ENCODE results near the gene MCOLN1. TPM values are rescaled to one million over a fixed set of nuclear protein-coding genes. Genes with fewer than 3 reads are reported as not detected.
A peak's percentile ranks its signal among the peaks of the same experiment; 100 is the strongest.

The MCOLN1 gene
- total RNA-seq, 2 donors from 2014 or later, result 10.6 to 11.9 TPM

DNA sequence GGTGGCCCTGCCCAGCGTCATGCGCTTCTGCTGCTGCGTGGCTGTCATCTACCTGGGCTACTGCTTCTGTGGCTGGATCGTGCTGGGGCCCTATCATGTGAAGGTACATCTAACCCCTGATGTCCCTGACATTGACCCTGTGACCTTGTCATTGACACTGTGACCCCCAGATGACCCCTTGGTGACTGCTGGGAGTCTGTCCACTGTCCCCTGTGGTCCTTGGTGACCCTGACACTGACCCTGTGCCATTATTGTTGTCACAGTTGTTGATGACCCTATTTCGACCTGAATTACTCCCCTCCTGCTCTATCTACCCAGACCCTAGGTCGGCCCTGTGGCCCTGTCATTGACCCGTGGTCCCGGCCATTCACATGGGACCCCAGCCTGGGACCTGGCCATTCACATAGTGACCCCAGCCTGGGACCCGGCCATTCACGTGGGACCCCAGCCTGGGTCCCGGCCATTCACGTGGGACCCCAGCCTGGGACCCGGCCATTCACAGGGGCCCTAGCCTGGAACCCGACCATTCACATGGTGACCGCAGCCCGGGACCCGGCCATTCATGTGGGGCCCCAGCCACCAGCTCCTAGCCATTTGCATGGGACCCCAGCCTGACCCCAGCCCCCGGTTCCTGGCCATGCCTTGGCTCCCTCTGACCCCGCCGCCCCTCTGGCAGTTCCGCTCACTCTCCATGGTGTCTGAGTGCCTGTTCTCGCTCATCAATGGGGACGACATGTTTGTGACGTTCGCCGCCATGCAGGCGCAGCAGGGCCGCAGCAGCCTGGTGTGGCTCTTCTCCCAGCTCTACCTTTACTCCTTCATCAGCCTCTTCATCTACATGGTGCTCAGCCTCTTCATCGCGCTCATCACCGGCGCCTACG lies 7.4 kb downstream of the MCOLN1 start:
- ATAC-seq, result no peak
- no peaks in the 10 kb centered on the region for H3K27me3 ChIP-seq
- peaks cover 11% of the 10 kb centered on the region for H3K4me1 ChIP-seq
- TF ChIP-seq POLR2A (IDR thresholded peaks at IDR 0.05), result no peak
- TF ChIP-seq, protein P1, sequence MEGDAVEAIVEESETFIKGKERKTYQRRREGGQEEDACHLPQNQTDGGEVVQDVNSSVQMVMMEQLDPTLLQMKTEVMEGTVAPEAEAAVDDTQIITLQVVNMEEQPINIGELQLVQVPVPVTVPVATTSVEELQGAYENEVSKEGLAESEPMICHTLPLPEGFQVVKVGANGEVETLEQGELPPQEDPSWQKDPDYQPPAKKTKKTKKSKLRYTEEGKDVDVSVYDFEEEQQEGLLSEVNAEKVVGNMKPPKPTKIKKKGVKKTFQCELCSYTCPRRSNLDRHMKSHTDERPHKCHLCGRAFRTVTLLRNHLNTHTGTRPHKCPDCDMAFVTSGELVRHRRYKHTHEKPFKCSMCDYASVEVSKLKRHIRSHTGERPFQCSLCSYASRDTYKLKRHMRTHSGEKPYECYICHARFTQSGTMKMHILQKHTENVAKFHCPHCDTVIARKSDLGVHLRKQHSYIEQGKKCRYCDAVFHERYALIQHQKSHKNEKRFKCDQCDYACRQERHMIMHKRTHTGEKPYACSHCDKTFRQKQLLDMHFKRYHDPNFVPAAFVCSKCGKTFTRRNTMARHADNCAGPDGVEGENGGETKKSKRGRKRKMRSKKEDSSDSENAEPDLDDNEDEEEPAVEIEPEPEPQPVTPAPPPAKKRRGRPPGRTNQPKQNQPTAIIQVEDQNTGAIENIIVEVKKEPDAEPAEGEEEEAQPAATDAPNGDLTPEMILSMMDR (IDR thresholded peaks at IDR 0.05), result no peak
- DNase-seq, result no peak
- intact Hi-C loops (cut with DNase I), result no loop called here
- no peaks in the 10 kb centered on the region for H3K9me3 ChIP-seq
- no peak overlapping the region for H3K4me3 ChIP-seq
- no peak overlapping the region for H3K27ac ChIP-seq
- peaks cover 0 to 2% of the 10 kb centered on the region in 2 donors for H3K36me3 ChIP-seq (replicated peaks in 1 of 2; ENCODE audit: insufficient read depth in 1 of 2, low read depth in 2 of 2)
- 91 to 95% methylated on average over 17 to 27 of the region's 33 CpGs for WGBS, 2 donors

DNA sequence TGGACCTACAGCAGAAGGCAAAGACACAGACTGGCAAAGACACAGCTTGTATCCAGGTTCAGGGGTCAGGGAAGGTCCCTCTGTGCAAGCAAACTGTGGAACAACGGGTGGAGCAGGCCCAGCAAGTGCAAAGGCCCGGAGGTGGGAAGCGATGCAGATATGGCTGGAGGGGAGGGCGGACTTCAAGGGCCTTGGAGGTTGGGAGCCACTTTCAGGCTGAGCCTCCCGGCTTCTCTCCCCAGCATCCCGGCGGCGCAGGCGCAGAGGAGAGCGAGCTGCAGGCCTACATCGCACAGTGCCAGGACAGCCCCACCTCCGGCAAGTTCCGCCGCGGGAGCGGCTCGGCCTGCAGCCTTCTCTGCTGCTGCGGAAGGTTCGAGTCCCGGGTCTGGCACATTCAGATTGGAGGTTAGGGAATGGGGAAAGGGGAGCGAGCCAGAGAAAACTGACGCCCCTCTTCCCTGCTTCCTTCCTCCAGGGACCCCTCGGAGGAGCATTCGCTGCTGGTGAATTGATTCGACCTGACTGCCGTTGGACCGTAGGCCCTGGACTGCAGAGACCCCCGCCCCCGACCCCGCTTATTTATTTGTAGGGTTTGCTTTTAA lies 11.0 kb downstream of the MCOLN1 start:
- peaks cover 19% of the 10 kb centered on the region for H3K4me1 ChIP-seq
- no peaks in the 10 kb centered on the region for H3K9me3 ChIP-seq
- peak overlapping the region; percentile 84 to 93 (median 88) for H3K27ac ChIP-seq
- WGBS, 2 donors, result 0 to 29% methylated on average over 10 to 30 of the region's 30 CpGs
- intact Hi-C loops (cut with DNase I), result no loop called here
- ATAC-seq (no peak), DNase-seq (peak; percentile 60 to 64 (median 62))
- TF ChIP-seq POLR2A (IDR thresholded peaks at IDR 0.05), result no peak
- TF ChIP-seq, protein P1 (IDR thresholded peaks at IDR 0.05), result no peak
- no peaks in the 10 kb centered on the region for H3K27me3 ChIP-seq
- no peaks in the 10 kb centered on the region for H3K36me3 ChIP-seq (replicated peaks in 1 of 2; ENCODE audit: insufficient read depth in 1 of 2, low read depth in 2 of 2)
- peak overlapping the region; percentile 55 to 78 for H3K4me3 ChIP-seq

DNA sequence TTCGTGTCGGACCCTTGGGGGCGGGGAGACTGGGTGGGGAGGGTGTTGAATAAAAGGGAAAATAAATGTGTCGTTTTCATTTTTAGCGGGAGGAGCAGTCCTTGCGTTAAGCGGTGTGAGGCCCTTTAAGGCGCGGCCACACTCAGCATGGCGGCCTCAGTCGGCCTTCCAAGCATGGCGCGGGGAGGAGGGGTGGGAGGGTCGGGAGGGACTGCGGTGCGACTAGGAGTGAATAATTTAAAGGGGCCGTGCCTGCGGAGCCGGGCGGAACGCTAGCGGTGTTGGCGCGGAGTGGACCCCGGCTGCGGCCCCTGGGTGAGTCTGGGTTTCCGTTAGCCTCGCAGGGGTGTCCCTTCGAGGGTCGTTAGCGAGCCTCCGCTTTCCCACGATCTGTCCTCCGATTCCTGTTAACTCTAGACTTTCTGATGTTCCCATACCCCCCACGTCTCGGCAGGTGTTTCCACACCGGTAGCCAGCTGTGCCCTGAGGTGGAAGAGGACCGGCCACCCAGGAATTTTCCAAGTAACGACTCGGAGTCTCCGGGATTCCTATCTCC lies 11.6 kb downstream of the MCOLN1 start:
- peak; percentile 39 to 70 (median 62) for TF ChIP-seq POLR2A (IDR thresholded peaks at IDR 0.05)
- TF ChIP-seq, protein P1 (IDR thresholded peaks at IDR 0.05), result no peak
- intact Hi-C loops (cut with DNase I), result no loop called here
- Histone ChIP-seq H3K4me3 (peak overlapping the region; percentile 55 to 78), H3K36me3 (replicated peaks in 1 of 2; ENCODE audit: insufficient read depth in 1 of 2, low read depth in 2 of 2) (peaks cover 0 to 2% of the 10 kb centered on the region in 2 donors), H3K27ac (peak overlapping the region; percentile 84 to 93 (median 88)), H3K9me3 (no peaks in the 10 kb centered on the region), H3K4me1 (peaks cover 19% of the 10 kb centered on the region), H3K27me3 (no peaks in the 10 kb centered on the region)
- WGBS, 2 donors, result 0% methylated on average over 22 to 40 of the region's 41 CpGs
- ATAC-seq (peak; percentile 86), DNase-seq (peak; percentile 90 to 91 (median 90))

DNA sequence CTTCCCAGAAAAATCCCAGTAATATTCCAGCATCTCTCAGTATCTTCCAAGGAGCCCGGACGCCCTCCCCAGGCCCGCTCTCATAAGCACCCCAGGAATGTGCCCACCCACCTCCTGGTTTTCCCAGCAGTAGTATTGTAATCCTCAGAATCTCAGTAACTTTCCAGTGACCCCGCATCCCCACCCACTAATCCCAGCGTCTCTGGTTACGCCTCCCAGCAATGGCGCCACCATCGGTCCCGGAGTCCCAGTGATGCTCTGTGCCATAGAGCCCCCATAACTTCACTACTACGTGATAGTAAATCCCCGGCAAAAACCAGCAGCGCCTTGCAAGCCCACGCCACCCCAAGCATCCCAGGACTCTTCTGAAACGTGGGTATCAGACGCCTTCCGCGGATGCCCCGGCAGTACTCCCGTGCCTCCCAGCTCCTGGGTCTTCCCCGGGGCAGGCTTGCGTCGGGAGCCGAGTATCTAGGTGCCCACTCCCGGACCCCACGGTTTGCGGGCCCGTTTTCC lies 12.2 kb downstream of the MCOLN1 start:
- intact Hi-C loops (cut with DNase I), result no loop called here
- Histone ChIP-seq H3K36me3 (replicated peaks in 1 of 2; ENCODE audit: insufficient read depth in 1 of 2, low read depth in 2 of 2) (peaks cover 0 to 2% of the 10 kb centered on the region in 2 donors), H3K9me3 (no peaks in the 10 kb centered on the region), H3K4me3 (peak overlapping the region; percentile 55 to 78), H3K27ac (peak overlapping the region; percentile 84 to 93 (median 88)), H3K27me3 (no peaks in the 10 kb centered on the region), H3K4me1 (peaks cover 19% of the 10 kb centered on the region)
- WGBS, 2 donors, result 0% methylated on average over 19 to 27 of the region's 27 CpGs
- ATAC-seq, result peak; percentile 16
- DNase-seq, result peak; percentile 45 to 64 (median 58)
- TF ChIP-seq, protein P1 (IDR thresholded peaks at IDR 0.05), result no peak
- no peak for TF ChIP-seq POLR2A (IDR thresholded peaks at IDR 0.05)
